Mesenchymal stem cell (in vitro differentiated cells and primary cell): ENCODE results near the gene RAB26.

ENCODE experiments used
- DNase-seq: peaks from one replicate; pipeline ENCODE4 v3.0.0-alpha.2; 2013
- H2AFZ ChIP-seq: one replicate; pipeline ENCODE4 v1.6.1; 2013; ENCODE audit warnings: low read depth, mild to moderate bottlenecking, control low read depth, inconsistent platforms, low read length, moderate library complexity
- H2AK5ac ChIP-seq: 2 replicates; pipeline ENCODE4 v1.6.1; 2013; ENCODE audit warnings: low read length, moderate library complexity, mild to moderate bottlenecking, inconsistent platforms; ENCODE audit not compliant: severe bottlenecking
- H2BK120ac ChIP-seq: one replicate; pipeline ENCODE4 v1.6.1; 2013; ENCODE audit warnings: low read depth, mild to moderate bottlenecking, inconsistent platforms, low read length, moderate library complexity
- H2BK12ac ChIP-seq, 2 experiments: one replicate each; pipeline ENCODE4 v1.6.1; 2013; ENCODE audit warnings: inconsistent platforms in 2 of 2, low read length in 2 of 2, mild to moderate bottlenecking in 2 of 2, moderate library complexity in 2 of 2, control low read depth in 1 of 2
- H2BK15ac ChIP-seq: one replicate; pipeline ENCODE4 v1.6.1; 2013; ENCODE audit warnings: mild to moderate bottlenecking, low read depth, inconsistent platforms; ENCODE audit not compliant: poor library complexity, severe bottlenecking
- H2BK5ac ChIP-seq: 2 replicates; pipeline ENCODE4 v1.6.1; 2013; ENCODE audit warnings: low read depth, mild to moderate bottlenecking, low read length, control low read depth, inconsistent platforms; ENCODE audit not compliant: poor library complexity, severe bottlenecking
- H3K14ac ChIP-seq, 2 experiments: one replicate each; pipeline ENCODE4 v1.6.1; 2013; ENCODE audit warnings: inconsistent platforms in 2 of 2, low read length in 2 of 2, control low read depth in 1 of 2, mild to moderate bottlenecking in 1 of 2, moderate library complexity in 1 of 2
- H3K18ac ChIP-seq, 2 experiments: one replicate each; pipeline ENCODE4 v1.6.1; 2013; ENCODE audit warnings: inconsistent platforms in 2 of 2, low read length in 2 of 2, control low read depth in 1 of 2, low read depth in 1 of 2, mild to moderate bottlenecking in 1 of 2
- H3K23ac ChIP-seq, 2 experiments: one replicate each; pipeline ENCODE4 v1.6.1; 2013; ENCODE audit warnings: inconsistent platforms in 2 of 2, low read length in 2 of 2, mild to moderate bottlenecking in 2 of 2, moderate library complexity in 2 of 2, control low read depth in 1 of 2
- H3K27ac ChIP-seq: 2 replicates; pipeline ENCODE4 v1.5.1; 2013; ENCODE audit warnings: mild to moderate bottlenecking, moderate library complexity, low read length, control low read depth, inconsistent platforms; ENCODE audit not compliant: poor library complexity, severe bottlenecking
- H3K27me3 ChIP-seq, 2 experiments: 2 replicates each; pipeline versions ENCODE4 v1.6.1 to v1.7.0; 2013; ENCODE audit warnings: low read length in 2 of 2, mild to moderate bottlenecking in 2 of 2, moderate library complexity in 2 of 2, control low read depth in 1 of 2, inconsistent platforms in 1 of 2; ENCODE audit not compliant: control insufficient read depth in 1 of 2, insufficient read depth in 1 of 2
- H3K36me3 ChIP-seq, 2 experiments: 2 replicates each; pipeline versions ENCODE4 v1.6.1 to v1.7.0; 2013; ENCODE audit warnings: low read length in 2 of 2, control low read depth in 1 of 2, inconsistent platforms in 1 of 2, low read depth in 1 of 2, mild to moderate bottlenecking in 1 of 2; ENCODE audit not compliant: insufficient read depth in 2 of 2, control insufficient read depth in 1 of 2
- H3K4ac ChIP-seq, 2 experiments: one replicate each; pipeline ENCODE4 v1.6.1; 2013; ENCODE audit warnings: inconsistent platforms in 2 of 2, low read length in 2 of 2, mild to moderate bottlenecking in 2 of 2, moderate library complexity in 2 of 2, control low read depth in 1 of 2, low read depth in 1 of 2
- H3K4me1 ChIP-seq: 2 replicates; pipeline ENCODE4 v1.6.1; 2013; ENCODE audit warnings: low read depth, low read length, control low read depth; ENCODE audit not compliant: control insufficient read depth, insufficient read depth
- H3K4me2 ChIP-seq: 2 replicates; pipeline ENCODE4 v1.6.1; 2013; ENCODE audit warnings: low read length, mild to moderate bottlenecking, inconsistent platforms; ENCODE audit not compliant: poor library complexity, severe bottlenecking
- H3K4me3 ChIP-seq, 2 experiments: 2 replicates each; pipeline versions ENCODE4 v1.5.1 to v1.7.0; 2013; ENCODE audit warnings: low read length in 2 of 2, mild to moderate bottlenecking in 2 of 2, control low read depth in 1 of 2, low read depth in 1 of 2; ENCODE audit not compliant: insufficient read depth in 1 of 2
- H3K79me1 ChIP-seq: replicated peaks from 2 replicates; pipeline ENCODE4 v1.6.1; 2013; ENCODE audit warnings: mild to moderate bottlenecking, control low read depth, low read length, inconsistent platforms; ENCODE audit not compliant: poor library complexity, severe bottlenecking
- H3K9ac ChIP-seq: 2 replicates; pipeline ENCODE4 v1.7.0; 2013; ENCODE audit warnings: mild to moderate bottlenecking, low read length, moderate library complexity
- H3K9me3 ChIP-seq: 2 replicates; pipeline ENCODE4 v1.7.0; 2013; ENCODE audit warnings: mild to moderate bottlenecking, low read length; ENCODE audit not compliant: control insufficient read depth
- H4K8ac ChIP-seq: one replicate; pipeline ENCODE4 v1.6.1; 2013; ENCODE audit warnings: inconsistent platforms, mild to moderate bottlenecking, low read length, moderate library complexity
- H4K91ac ChIP-seq: one replicate; pipeline ENCODE4 v1.6.1; 2013; ENCODE audit warnings: mild to moderate bottlenecking, low read length, inconsistent platforms
- WGBS: methylation state at CpG from one replicate; pipeline ENCODE4 v1.1.7; 2013; ENCODE audit warnings: mixed read lengths; 5-methylcytosine and 5-hydroxymethylcytosine counted together

RAB26 gene

GRCh38 chr16:2163211-2163881 lies 14.9 kb downstream of the RAB26 start:
- no peak overlapping the region for H2BK12ac ChIP-seq
- no peak overlapping the region for H3K4me3 ChIP-seq
- H4K91ac ChIP-seq: peak overlapping the region; percentile 19
- H3K9ac ChIP-seq: no peak overlapping the region
- H2BK15ac ChIP-seq: no peak overlapping the region
- no peaks in the 10 kb centered on the region for H3K27me3 ChIP-seq
- peak overlapping the region; percentile 50 for H3K27ac ChIP-seq
- H2BK120ac ChIP-seq: no peak overlapping the region
- no peak overlapping the region for H2AFZ ChIP-seq
- H3K23ac ChIP-seq: no peak overlapping the region
- 97% methylated on average over 26 of the region's 26 CpGs for whole genome bisulfite sequencing
- H3K79me1 ChIP-seq: peaks cover 24% of the 10 kb centered on the region
- H3K18ac ChIP-seq: no peak overlapping the region
- DNase-seq: no peak
- H3K4me1 ChIP-seq: peaks cover 61% of the 10 kb centered on the region
- H2BK5ac ChIP-seq: no peak overlapping the region
- no peak overlapping the region for H3K14ac ChIP-seq
- H2AK5ac ChIP-seq: no peak overlapping the region
- H3K36me3 ChIP-seq: peaks cover 27 to 64% of the 10 kb centered on the region in 2 experiments
- no peak overlapping the region for H3K4me2 ChIP-seq
- H4K8ac ChIP-seq: no peak overlapping the region
- no peak overlapping the region for H3K4ac ChIP-seq
- H3K9me3 ChIP-seq: no peaks in the 10 kb centered on the region

GRCh38 chr16:2165861-2166260 lies 17.4 kb downstream of the RAB26 start:
- H4K91ac ChIP-seq: no peak overlapping the region
- no peak overlapping the region for H3K4me2 ChIP-seq
- peaks cover 41% of the 10 kb centered on the region for H3K4me1 ChIP-seq
- no peak overlapping the region for H4K8ac ChIP-seq
- no peak overlapping the region for H3K14ac ChIP-seq
- H3K4me3 ChIP-seq: no peak overlapping the region
- H3K27me3 ChIP-seq: no peaks in the 10 kb centered on the region
- DNase-seq: no peak
- peaks cover 41 to 77% of the 10 kb centered on the region in 2 experiments for H3K36me3 ChIP-seq
- WGBS: 97% methylated on average over 12 of the region's 12 CpGs
- peaks cover 44% of the 10 kb centered on the region for H3K79me1 ChIP-seq
- H3K23ac ChIP-seq: no peak overlapping the region
- H3K4ac ChIP-seq: no peak overlapping the region
- H2BK5ac ChIP-seq: no peak overlapping the region
- H3K9me3 ChIP-seq: no peaks in the 10 kb centered on the region
- no peak overlapping the region for H3K27ac ChIP-seq
- no peak overlapping the region for H2BK120ac ChIP-seq
- H2AFZ ChIP-seq: no peak overlapping the region
- H2AK5ac ChIP-seq: no peak overlapping the region
- H2BK15ac ChIP-seq: no peak overlapping the region
- no peak overlapping the region for H3K9ac ChIP-seq
- H2BK12ac ChIP-seq: no peak overlapping the region
- H3K18ac ChIP-seq: no peak overlapping the region

GRCh38 chr16:2166263-2167067 lies 18.0 kb downstream of the RAB26 start:
- no peak overlapping the region for H3K4me3 ChIP-seq
- no peak overlapping the region for H2BK15ac ChIP-seq
- no peak overlapping the region for H2AK5ac ChIP-seq
- peaks cover 44% of the 10 kb centered on the region for H3K79me1 ChIP-seq
- no peak for DNase-seq
- no peak overlapping the region for H2BK12ac ChIP-seq
- no peak overlapping the region for H3K27ac ChIP-seq
- H4K91ac ChIP-seq: no peak overlapping the region
- no peak overlapping the region for H3K9ac ChIP-seq
- H3K4ac ChIP-seq: no peak overlapping the region
- no peak overlapping the region for H3K14ac ChIP-seq
- H4K8ac ChIP-seq: no peak overlapping the region
- H2BK120ac ChIP-seq: no peak overlapping the region
- 96% methylated on average over 16 of the region's 17 CpGs for whole genome bisulfite sequencing
- H2AFZ ChIP-seq: no peak overlapping the region
- no peak overlapping the region for H3K18ac ChIP-seq
- H3K4me2 ChIP-seq: no peak overlapping the region
- no peaks in the 10 kb centered on the region for H3K27me3 ChIP-seq
- peaks cover 41 to 83% of the 10 kb centered on the region in 2 experiments for H3K36me3 ChIP-seq
- H3K4me1 ChIP-seq: peaks cover 35% of the 10 kb centered on the region
- H3K9me3 ChIP-seq: no peaks in the 10 kb centered on the region
- H3K23ac ChIP-seq: no peak overlapping the region
- no peak overlapping the region for H2BK5ac ChIP-seq

- Histone ChIP-seq H2AK5ac (no peak overlapping the region), H3K9me3 (no peaks in the 10 kb centered on the region), H3K14ac (no peak overlapping the region), H3K4me2 (no peak overlapping the region), H2BK15ac (no peak overlapping the region), H4K91ac (no peak overlapping the region), H3K23ac (no peak overlapping the region), H3K4me1 (peaks cover 29% of the 10 kb centered on the region), H4K8ac (no peak overlapping the region), H2AFZ (no peak overlapping the region), H2BK12ac (no peak overlapping the region), H3K27ac (no peak overlapping the region), H3K4me3 (no peak overlapping the region), H3K36me3 (peaks cover 47 to 85% of the 10 kb centered on the region in 2 experiments), H3K18ac (no peak overlapping the region), H3K9ac (no peak overlapping the region), H2BK5ac (no peak overlapping the region), H3K4ac (no peak overlapping the region), H3K79me1 (peaks cover 50% of the 10 kb centered on the region), H2BK120ac (no peak overlapping the region), H3K27me3 (no peaks in the 10 kb centered on the region)
- 97% methylated on average over 18 of the region's 18 CpGs for WGBS
- no peak for DNase-seq
These were observed 18.7 kb downstream of the RAB26 start for GRCh38 chr16:2167068-2167638.
